Activated CD4-positive, alpha-beta T cell treated with anti-CD3 and anti-CD28 coated beads, Interleukin-2, amount 50 U/mL, for 16 hours (primary cell): Measurements from ENCODE around the gene THBS4.

Source experiments
- DNase-seq: peaks from one replicate; pipeline ENCODE4 v3.0.0-alpha.2; 2020

The THBS4 gene

GRCh38 chr5:80048084-80048780 is 13.1 kb downstream of the THBS4 start:
- DNase-seq, result no peak

GRCh38 chr5:80052464-80052863 is 17.3 kb downstream of the THBS4 start:
- no peak for DNase-seq

GRCh38 chr5:80054682-80055081 is 19.5 kb downstream of the THBS4 start:
- DNase-seq, result peak; percentile 71

- DNase-seq, result no peak
Measured at GRCh38 chr5:80055491-80056170, 20.5 kb downstream of the THBS4 start.

- DNase-seq, result peak; percentile 64
Measured at GRCh38 chr5:80057099-80057498, 22.0 kb downstream of the THBS4 start.

- no peak for DNase-seq
Measured at GRCh38 chr5:80057921-80058320, 22.8 kb downstream of the THBS4 start.

GRCh38 chr5:80059354-80059980 is 24.3 kb downstream of the THBS4 start:
- DNase-seq, result no peak

GRCh38 chr5:80060966-80061365 is 25.8 kb downstream of the THBS4 start:
- DNase-seq, result no peak

GRCh38 chr5:80061547-80061946 is 26.4 kb downstream of the THBS4 start:
- DNase-seq, result no peak

GRCh38 chr5:80064124-80064523 is 29.0 kb downstream of the THBS4 start:
- DNase-seq, result no peak

- DNase-seq, result no peak
Measured at GRCh38 chr5:80067016-80067415, 31.9 kb downstream of the THBS4 start.

- no peak for DNase-seq
Measured at GRCh38 chr5:80067531-80068245, 32.5 kb downstream of the THBS4 start.

GRCh38 chr5:80068246-80068636 is 33.1 kb downstream of the THBS4 start:
- no peak for DNase-seq

- DNase-seq, result no peak
Measured at GRCh38 chr5:80068775-80069174, 33.6 kb downstream of the THBS4 start.

- DNase-seq, result no peak
Measured at GRCh38 chr5:80069251-80069800, 34.2 kb downstream of the THBS4 start.

- no peak for DNase-seq
Measured at GRCh38 chr5:80069918-80070318, 34.8 kb downstream of the THBS4 start.

- DNase-seq, result no peak
Measured at GRCh38 chr5:80070338-80071056, 35.3 kb downstream of the THBS4 start.

GRCh38 chr5:80071510-80072021 is 36.4 kb downstream of the THBS4 start:
- DNase-seq, result no peak

GRCh38 chr5:80072103-80073073 is 37.2 kb downstream of the THBS4 start:
- DNase-seq, result no peak

GRCh38 chr5:80076131-80077050 is 41.2 kb downstream of the THBS4 start:
- no peak for DNase-seq
